ENCODE measurements around the gene NUP153.

GRCh38 chr6:17737704-17738252, 31.1 kb upstream of the NUP153 start:
- TF ChIP-seq, protein P1, sequence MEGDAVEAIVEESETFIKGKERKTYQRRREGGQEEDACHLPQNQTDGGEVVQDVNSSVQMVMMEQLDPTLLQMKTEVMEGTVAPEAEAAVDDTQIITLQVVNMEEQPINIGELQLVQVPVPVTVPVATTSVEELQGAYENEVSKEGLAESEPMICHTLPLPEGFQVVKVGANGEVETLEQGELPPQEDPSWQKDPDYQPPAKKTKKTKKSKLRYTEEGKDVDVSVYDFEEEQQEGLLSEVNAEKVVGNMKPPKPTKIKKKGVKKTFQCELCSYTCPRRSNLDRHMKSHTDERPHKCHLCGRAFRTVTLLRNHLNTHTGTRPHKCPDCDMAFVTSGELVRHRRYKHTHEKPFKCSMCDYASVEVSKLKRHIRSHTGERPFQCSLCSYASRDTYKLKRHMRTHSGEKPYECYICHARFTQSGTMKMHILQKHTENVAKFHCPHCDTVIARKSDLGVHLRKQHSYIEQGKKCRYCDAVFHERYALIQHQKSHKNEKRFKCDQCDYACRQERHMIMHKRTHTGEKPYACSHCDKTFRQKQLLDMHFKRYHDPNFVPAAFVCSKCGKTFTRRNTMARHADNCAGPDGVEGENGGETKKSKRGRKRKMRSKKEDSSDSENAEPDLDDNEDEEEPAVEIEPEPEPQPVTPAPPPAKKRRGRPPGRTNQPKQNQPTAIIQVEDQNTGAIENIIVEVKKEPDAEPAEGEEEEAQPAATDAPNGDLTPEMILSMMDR (conservative IDR thresholded peaks at IDR 0.05): no peak
- no peak for TF ChIP-seq ZFX (IDR thresholded peaks at IDR 0.05)

Measured in C4-2B (cell line).